Fibroblast of mammary gland (primary cell): ENCODE measurements around the gene SRL.
"Not testable (repeated sequence)": the region's sequence is repeated elsewhere in the genome, so short reads cannot be mapped to it uniquely, and the experiment has no call there.

Source experiments
- DNase-seq: peaks from one replicate; pipeline ENCODE4 v3.0.0-alpha.2; 2010; ENCODE audit warnings: low read depth
- H3K4me3 ChIP-seq: 2 replicates; pipeline ENCODE4 v1.5.1; 2011; ENCODE audit warnings: low read depth, mild to moderate bottlenecking, low read length, moderate library complexity; ENCODE audit not compliant: control insufficient read depth
- TF ChIP-seq, protein P1 (sequence below): conservative IDR thresholded peaks from 2 replicates; pipeline ENCODE4 v1.5.1; 2011; ENCODE audit warnings: low read depth, low read length, inconsistent platforms; ENCODE audit not compliant: control insufficient read depth, insufficient read depth

Gene SRL

GRCh38 chr16:4158143-4159093 lies 83.5 kb downstream of the SRL start:
- no peak overlapping the region for H3K4me3 ChIP-seq
- TF ChIP-seq, protein P1, sequence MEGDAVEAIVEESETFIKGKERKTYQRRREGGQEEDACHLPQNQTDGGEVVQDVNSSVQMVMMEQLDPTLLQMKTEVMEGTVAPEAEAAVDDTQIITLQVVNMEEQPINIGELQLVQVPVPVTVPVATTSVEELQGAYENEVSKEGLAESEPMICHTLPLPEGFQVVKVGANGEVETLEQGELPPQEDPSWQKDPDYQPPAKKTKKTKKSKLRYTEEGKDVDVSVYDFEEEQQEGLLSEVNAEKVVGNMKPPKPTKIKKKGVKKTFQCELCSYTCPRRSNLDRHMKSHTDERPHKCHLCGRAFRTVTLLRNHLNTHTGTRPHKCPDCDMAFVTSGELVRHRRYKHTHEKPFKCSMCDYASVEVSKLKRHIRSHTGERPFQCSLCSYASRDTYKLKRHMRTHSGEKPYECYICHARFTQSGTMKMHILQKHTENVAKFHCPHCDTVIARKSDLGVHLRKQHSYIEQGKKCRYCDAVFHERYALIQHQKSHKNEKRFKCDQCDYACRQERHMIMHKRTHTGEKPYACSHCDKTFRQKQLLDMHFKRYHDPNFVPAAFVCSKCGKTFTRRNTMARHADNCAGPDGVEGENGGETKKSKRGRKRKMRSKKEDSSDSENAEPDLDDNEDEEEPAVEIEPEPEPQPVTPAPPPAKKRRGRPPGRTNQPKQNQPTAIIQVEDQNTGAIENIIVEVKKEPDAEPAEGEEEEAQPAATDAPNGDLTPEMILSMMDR: no peak
- no peak for DNase-seq

DNA sequence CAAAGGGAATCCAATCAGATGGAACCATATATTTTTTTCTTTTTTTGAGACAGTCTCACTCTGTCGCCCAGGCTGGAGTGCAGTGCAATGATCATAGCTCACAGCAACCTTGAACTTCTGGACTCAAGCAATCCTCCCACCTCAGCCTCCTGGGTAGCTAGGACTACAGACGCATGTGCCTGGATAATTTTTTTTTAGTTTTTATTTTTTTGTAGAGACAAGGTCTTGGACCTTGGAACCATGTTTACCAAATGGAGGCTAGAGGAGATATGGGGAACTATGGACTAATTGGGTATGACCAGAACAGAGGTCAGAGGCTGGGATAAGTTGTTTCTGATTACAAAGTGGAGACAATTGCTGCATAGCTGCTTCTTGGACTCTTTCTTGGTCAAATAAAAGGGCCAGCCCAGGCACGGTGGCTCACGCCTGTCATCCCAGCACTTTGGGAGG lies 84.5 kb downstream of the SRL start:
- H3K4me3 ChIP-seq: no peak overlapping the region
- no peak for DNase-seq
- TF ChIP-seq, protein P1: no peak

DNA sequence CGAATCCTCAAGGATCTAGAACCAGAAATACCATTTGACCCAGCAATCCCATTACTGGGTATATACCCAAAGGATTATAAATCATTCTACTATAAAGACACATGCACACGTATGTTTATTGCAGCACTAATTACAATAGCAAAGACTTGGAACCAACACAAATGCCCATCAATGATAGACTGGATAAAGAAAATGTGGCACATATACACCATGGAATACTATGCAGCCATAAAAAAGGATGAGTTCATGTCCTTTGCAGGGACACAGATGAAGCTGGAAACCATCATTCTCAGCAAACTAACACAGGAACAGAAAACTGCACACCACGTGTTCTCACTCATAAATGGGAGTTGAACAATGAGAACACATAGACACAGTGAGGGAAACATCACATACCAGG lies 85.4 kb downstream of the SRL start:
- H3K4me3 ChIP-seq, DNase-seq: not testable (repeated sequence)

- H3K4me3 ChIP-seq, DNase-seq: not testable (repeated sequence)
These were observed 88.5 kb downstream of the SRL start for GRCh38 chr16:4153364-4153763.

DNA sequence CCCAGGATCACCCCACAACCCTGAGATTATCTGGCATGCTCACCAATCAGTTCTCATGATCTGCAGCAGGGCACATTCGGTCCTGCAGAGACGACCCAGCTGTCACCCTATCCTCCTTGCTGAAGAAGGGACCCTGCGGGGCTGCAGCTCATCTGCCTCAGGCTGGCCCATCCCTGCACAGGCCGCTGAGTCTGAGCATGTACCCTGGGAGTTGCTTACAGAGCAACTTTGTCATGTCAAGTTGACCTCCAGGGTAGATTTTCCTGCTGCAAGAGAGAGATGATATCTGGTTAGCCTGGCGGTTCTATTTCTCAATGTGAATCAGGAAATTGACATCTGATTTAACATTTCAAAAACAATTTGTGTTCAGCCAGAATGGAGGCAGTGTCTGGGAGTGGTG lies 89.6 kb downstream of the SRL start:
- DNase-seq: no peak
- TF ChIP-seq, protein P1: no peak
- no peak overlapping the region for H3K4me3 ChIP-seq

- TF ChIP-seq, protein P1: no peak
- no peak for DNase-seq
- no peak overlapping the region for H3K4me3 ChIP-seq
These were observed 94.6 kb downstream of the SRL start for GRCh38 chr16:4147236-4147635.

- DNase-seq: no peak
- TF ChIP-seq, protein P1: no peak
These were observed 99.6 kb downstream of the SRL start for GRCh38 chr16:4142268-4142667.

GRCh38 chr16:4141604-4142003 lies 100.3 kb downstream of the SRL start:
- no peak for DNase-seq
- TF ChIP-seq, protein P1: no peak
- no peak overlapping the region for H3K4me3 ChIP-seq

More at GRCh38 chr16:4142268-4142667, 99.6 kb downstream of the SRL start:
- H3K4me3 ChIP-seq: no peak overlapping the region
